Common myeloid progenitor, CD34-positive (primary cell): ENCODE data around the gene C1orf21.

Experiments used
- CTCF ChIA-PET: fragments of 350-600 bp; sonication (Branson Sonifier 250); formaldehyde crosslinking; loops from one replicate; lab custom pipeline; 2021; ENCODE audit warnings: antibody characterized with exemption; lab: Charles Lee
- POLR2A ChIA-PET: fragments of 350-600 bp; sonication (Branson Sonifier 250); formaldehyde crosslinking; loops from one replicate; lab custom pipeline; 2021; ENCODE audit warnings: antibody characterized with exemption; lab: Charles Lee
- DNase-seq, 3 donors: peaks; one replicate each; pipeline versions ENCODE4 v3.0.0 to v3.0.0-alpha.2; 2013
- H3K27ac ChIP-seq, 2 experiments: 1 replicate in 1 of 2; 2 replicates in 1 of 2; pipeline ENCODE4 v1.7.0; 2013; ENCODE audit warnings: inconsistent platforms in 2 of 2, low read length in 2 of 2, mild to moderate bottlenecking in 2 of 2, low read depth in 1 of 2, moderate library complexity in 1 of 2; ENCODE audit not compliant: severe bottlenecking in 2 of 2, insufficient read depth in 1 of 2, poor library complexity in 1 of 2
- H3K27me3 ChIP-seq, 5 experiments: replicated peaks in 2 of 5; 1 replicate in 3 of 5; 2 replicates in 2 of 5; pipeline versions ENCODE4 v1.6.1 to v1.7.0; 2013; ENCODE audit warnings: low read length in 4 of 5, mild to moderate bottlenecking in 2 of 5, moderate library complexity in 2 of 5, inconsistent platforms in 1 of 5; ENCODE audit not compliant: insufficient read depth in 5 of 5, control insufficient read depth in 4 of 5
- H3K36me3 ChIP-seq, 4 experiments: 1 replicate in 2 of 4; 2 replicates in 2 of 4; pipeline versions ENCODE4 v1.6.1 to v1.7.0; 2013; ENCODE audit warnings: low read length in 3 of 4, control low read depth in 1 of 4, mild to moderate bottlenecking in 1 of 4; ENCODE audit not compliant: control insufficient read depth in 4 of 4, insufficient read depth in 4 of 4
- H3K4me1 ChIP-seq, 4 experiments: 1 replicate in 3 of 4; 2 replicates in 1 of 4; pipeline versions ENCODE4 v1.6.1 to v1.7.1; 2013; ENCODE audit warnings: low read length in 3 of 4, mild to moderate bottlenecking in 3 of 4, control low read depth in 1 of 4, inconsistent platforms in 1 of 4, moderate library complexity in 1 of 4; ENCODE audit not compliant: control insufficient read depth in 4 of 4, insufficient read depth in 4 of 4; ENCODE audit errors: control extremely low read depth in 1 of 4
- H3K4me3 ChIP-seq, 7 experiments: 1 replicate in 4 of 7; 2 replicates in 3 of 7; pipeline versions ENCODE4 v1.5.1 to v1.7.0; 2013; ENCODE audit warnings: mild to moderate bottlenecking in 7 of 7, low read length in 6 of 7, moderate library complexity in 6 of 7, inconsistent platforms in 2 of 7, low read depth in 2 of 7, control low read depth in 1 of 7; ENCODE audit not compliant: insufficient read depth in 4 of 7, control insufficient read depth in 1 of 7; ENCODE audit errors: extremely low read depth in 1 of 7
- H3K9me3 ChIP-seq, 5 experiments: 1 replicate in 4 of 5; 2 replicates in 1 of 5; pipeline versions ENCODE4 v1.6.1 to v1.7.1; 2013; ENCODE audit warnings: low read length in 4 of 5, mild to moderate bottlenecking in 2 of 5, inconsistent platforms in 1 of 5, low read depth in 1 of 5, moderate library complexity in 1 of 5; ENCODE audit not compliant: control insufficient read depth in 4 of 5, insufficient read depth in 2 of 5; ENCODE audit errors: control extremely low read depth in 1 of 5
- WGBS: methylation state at CpG from one replicate; pipeline ENCODE4 v1.1.5; 2013; ENCODE audit not compliant: insufficient coverage; 5-methylcytosine and 5-hydroxymethylcytosine counted together

Gene C1orf21

GRCh38 chr1:184385865-184386311 lies 941 bp upstream of the C1orf21 start:
- ChIA-PET POLR2A (no interaction called here), CTCF (interaction anchor here (1.4 to 1.9 kb wide), 3 partner anchors 28 to 172 kb away, joined by 3 to 7 read pairs (median 5); no protein-coding TSS in a partner anchor)
- H3K36me3 ChIP-seq, result no peaks in the 10 kb centered on the region
- H3K27ac ChIP-seq, result no peak overlapping the region
- H3K4me3 ChIP-seq, result peak overlapping the region; percentile 54 to 97 (median 90)
- no peaks in the 10 kb centered on the region for H3K9me3 ChIP-seq
- H3K27me3 ChIP-seq, result no peaks in the 10 kb centered on the region
- H3K4me1 ChIP-seq, result peaks cover 15 to 35% (median 29%) of the 10 kb centered on the region in 4 experiments
- 55% methylated on average over 15 of the region's 17 CpGs for WGBS
- DNase-seq, result no peak

- ChIA-PET POLR2A (interaction anchor here (0.6 to 0.7 kb wide), 4 partner anchors 9 to 882 kb away, joined by 3 to 4 read pairs (median 4); no protein-coding TSS in a partner anchor), CTCF (interaction anchor here (1.0 to 1.9 kb wide), 5 partner anchors 27 to 174 kb away, joined by 3 to 7 read pairs (median 4); no protein-coding TSS in a partner anchor)
- no peaks in the 10 kb centered on the region for H3K36me3 ChIP-seq
- 0% methylated on average over 24 of the region's 40 CpGs for WGBS
- no peaks in the 10 kb centered on the region for H3K9me3 ChIP-seq
- DNase-seq, result no peak
- H3K27ac ChIP-seq, result peak overlapping the region in 1 of 2 experiments; percentile 75
- H3K27me3 ChIP-seq, result no peaks in the 10 kb centered on the region
- H3K4me1 ChIP-seq, result peaks cover 17 to 46% (median 34%) of the 10 kb centered on the region in 4 experiments
- peak overlapping the region; percentile 54 to 97 (median 90) for H3K4me3 ChIP-seq
Observed at GRCh38 chr1:184387069-184387475, 243 bp downstream of the C1orf21 start.

- under 1% methylated on average over 27 of the region's 43 CpGs for WGBS
- H3K4me3 ChIP-seq, result peak overlapping the region; percentile 54 to 97 (median 90)
- DNase-seq, result peak; percentile 46 to 88 (median 79)
- peak overlapping the region; percentile 36 to 75 for H3K27ac ChIP-seq
- no peaks in the 10 kb centered on the region for H3K9me3 ChIP-seq
- no peaks in the 10 kb centered on the region for H3K36me3 ChIP-seq
- peaks cover 17 to 50% (median 34%) of the 10 kb centered on the region in 4 experiments for H3K4me1 ChIP-seq
- ChIA-PET POLR2A (no interaction called here), CTCF (interaction anchor here (1.0 to 2.0 kb wide), 7 partner anchors 9 to 173 kb away, joined by 3 to 7 read pairs (median 5); no protein-coding TSS in a partner anchor)
- no peaks in the 10 kb centered on the region for H3K27me3 ChIP-seq
Observed at GRCh38 chr1:184387476-184388318, 868 bp downstream of the C1orf21 start.

- 0% methylated on average over 4 of the region's 7 CpGs for WGBS
- H3K4me3 ChIP-seq, result peak overlapping the region in 6 of 7 experiments; percentile 76 to 97 (median 90)
- peaks cover 17 to 55% (median 36%) of the 10 kb centered on the region in 4 experiments for H3K4me1 ChIP-seq
- POLR2A ChIA-PET, result no interaction called here
- H3K27me3 ChIP-seq, result no peaks in the 10 kb centered on the region
- H3K36me3 ChIP-seq, result no peaks in the 10 kb centered on the region
- H3K27ac ChIP-seq, result peak overlapping the region; percentile 36 to 75
- CTCF ChIA-PET, result interaction anchor here (0.6 to 2.0 kb wide), 7 partner anchors 10 to 371 kb away, joined by 3 to 7 read pairs (median 4); no protein-coding TSS in a partner anchor
- no peaks in the 10 kb centered on the region for H3K9me3 ChIP-seq
- DNase-seq, result peak; percentile 26 to 60 (median 57)
Observed at GRCh38 chr1:184388319-184388889, 1.6 kb downstream of the C1orf21 start.

GRCh38 chr1:184388971-184389370 lies 2.1 kb downstream of the C1orf21 start:
- 15% methylated on average over 4 of the region's 5 CpGs for WGBS

GRCh38 chr1:184389446-184389845 lies 2.6 kb downstream of the C1orf21 start:
- Histone ChIP-seq H3K36me3 (no peaks in the 10 kb centered on the region), H3K27ac (peak overlapping the region in 1 of 2 experiments; percentile 31), H3K9me3 (no peaks in the 10 kb centered on the region), H3K4me3 (peak overlapping the region in 3 of 7 experiments; percentile 90 to 97 (median 90)), H3K27me3 (no peaks in the 10 kb centered on the region), H3K4me1 (peaks cover 17 to 55% (median 36%) of the 10 kb centered on the region in 4 experiments)
- DNase-seq, result no peak
- ChIA-PET CTCF (interaction anchor here (1.0 to 2.0 kb wide), 5 partner anchors 11 to 166 kb away, joined by 3 to 7 read pairs (median 4); no protein-coding TSS in a partner anchor), POLR2A (interaction anchor here (0.6 kb wide), 1 partner anchor 180 kb away, joined by 3 read pairs; no protein-coding TSS in a partner anchor)
- no CpG with 5 or more reads among the region's 2 CpGs for WGBS

More at GRCh38 chr1:184388971-184389370, 2.1 kb downstream of the C1orf21 start:
- H3K36me3 ChIP-seq, result no peaks in the 10 kb centered on the region
- peak overlapping the region in 5 of 7 experiments; percentile 76 to 97 (median 90) for H3K4me3 ChIP-seq
- H3K27ac ChIP-seq, result peak overlapping the region; percentile 36 to 75
- H3K9me3 ChIP-seq, result no peaks in the 10 kb centered on the region
- H3K4me1 ChIP-seq, result peaks cover 17 to 55% (median 36%) of the 10 kb centered on the region in 4 experiments
- CTCF ChIA-PET, result interaction anchor here (0.6 to 2.0 kb wide), 7 partner anchors 9 to 370 kb away, joined by 3 to 7 read pairs (median 3); no protein-coding TSS in a partner anchor
- POLR2A ChIA-PET, result interaction anchor here (0.6 kb wide), 1 partner anchor 180 kb away, joined by 3 read pairs; no protein-coding TSS in a partner anchor
- peak; percentile 14 to 78 (median 65) for DNase-seq
- H3K27me3 ChIP-seq, result no peaks in the 10 kb centered on the region
